Esophagus squamous epithelium (tissue), 5 donors: Measurements from ENCODE around the gene CD300LG. TPM values are rescaled to one million over a fixed set of nuclear protein-coding genes. Genes with fewer than 3 reads are reported as not detected.
A peak's percentile ranks its signal among the peaks of the same experiment; 100 is the strongest.
"Not testable (repeated sequence)": the region's sequence is repeated elsewhere in the genome, so short reads cannot be mapped to it uniquely, and the experiment has no call there.

Experiments used
- DNase-seq: peaks from one replicate; lab custom pipeline; 2025; lab: John Stamatoyannopoulos, UW
- H3K27ac ChIP-seq, 4 donors: fragments of 200-600 bp; sonication (generic); one replicate each; pipeline ENCODE4 v1.5.1; 2016 to 2019; ENCODE audit warnings: mild to moderate bottlenecking in 1 of 4
- H3K27me3 ChIP-seq, 4 donors: fragments of 200-600 bp; sonication (generic); 1 replicate in 3 of 4; 2 replicates in 1 of 4; pipeline versions ENCODE4 v1.5.1 to v1.6.0; 2017 to 2021; ENCODE audit warnings: antibody characterized with exemption in 1 of 4
- H3K36me3 ChIP-seq, 3 donors: fragments of 200-600 bp; sonication (generic); one replicate each; pipeline ENCODE4 v1.5.1; 2016 to 2019
- H3K4me1 ChIP-seq, 3 donors: fragments of 200-600 bp; sonication (generic); one replicate each; pipeline ENCODE4 v1.5.1; 2017 to 2019
- H3K4me3 ChIP-seq, 4 donors: fragments of 200-600 bp; sonication (generic); 1 replicate in 3 of 4; 2 replicates in 1 of 4; pipeline ENCODE4 v1.5.1; 2016 to 2019; ENCODE audit warnings: mild to moderate bottlenecking in 2 of 4, moderate library complexity in 1 of 4
- H3K9me3 ChIP-seq, 3 donors: fragments of 200-600 bp; sonication (generic); one replicate each; pipeline ENCODE4 v1.5.1; 2016 to 2019
- POLR2A ChIP-seq, 4 donors: fragments of 450-650 bp; IDR thresholded peaks; one replicate each; pipeline ENCODE4 v1.6.1; 2017; ENCODE audit warnings: antibody characterized with exemption in 4 of 4, mild to moderate bottlenecking in 4 of 4, moderate library complexity in 3 of 4
- WGBS, 2 donors: methylation state at CpG; one replicate each; pipeline ENCODE4 v1.1.5; 2018; 5-methylcytosine and 5-hydroxymethylcytosine counted together
- intact Hi-C: fragments of 100-400 bp; cut with DNase I; formaldehyde crosslinking; loops from one replicate; pipeline ENCODE4 v1.15.0; 2022
- total RNA-seq, 4 donors: library from RNA; depleted of rRNA; stranded (reverse); fragments of >200 nt; gene quantifications; one replicate each; pipeline ENCODE4 v1.1.0, GENCODE V29; 2016
- TF ChIP-seq, protein P1 (sequence below), 6 experiments: fragments of 450-650 bp in 4 of 6; fragments of 200-600 bp in 2 of 6; sonication (generic) in 2 of 6; IDR thresholded peaks; one replicate each; pipeline ENCODE4 v1.5.1; 2016 to 2019; ENCODE audit warnings: antibody characterized with exemption in 6 of 6, mild to moderate bottlenecking in 4 of 6, moderate library complexity in 4 of 6
- donor health status: DM: yes; HTN: yes; CAD: no.

The CD300LG gene
- total RNA-seq, 4 donors from 2014 or later = 0.30 to 2.3 (median 0.94) TPM

DNA sequence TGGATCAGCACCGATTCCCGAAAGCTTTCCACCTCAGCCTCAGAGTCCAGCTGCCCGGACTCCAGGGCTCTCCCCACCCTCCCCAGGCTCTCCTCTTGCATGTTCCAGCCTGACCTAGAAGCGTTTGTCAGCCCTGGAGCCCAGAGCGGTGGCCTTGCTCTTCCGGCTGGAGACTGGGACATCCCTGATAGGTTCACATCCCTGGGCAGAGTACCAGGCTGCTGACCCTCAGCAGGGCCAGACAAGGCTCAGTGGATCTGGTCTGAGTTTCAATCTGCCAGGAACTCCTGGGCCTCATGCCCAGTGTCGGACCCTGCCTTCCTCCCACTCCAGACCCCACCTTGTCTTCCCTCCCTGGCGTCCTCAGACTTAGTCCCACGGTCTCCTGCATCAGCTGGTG is 15.0 kb downstream of the CD300LG start:
- Histone ChIP-seq H3K4me3 (no peak overlapping the region), H3K4me1 (peaks cover 0 to 22% (median 6%) of the 10 kb centered on the region in 3 donors), H3K9me3 (no peaks in the 10 kb centered on the region), H3K36me3 (no peaks in the 10 kb centered on the region), H3K27ac (peak overlapping the region in 2 of 4 donors; percentile 35 to 39), H3K27me3 (peaks cover 0 to 18% (median 0%) of the 10 kb centered on the region in 4 donors)
- no peak for DNase-seq
- TF ChIP-seq POLR2A (IDR thresholded peaks at IDR 0.05) = no peak
- WGBS, 2 donors = 79 to 96% methylated on average over 4 to 9 of the region's 9 CpGs
- intact Hi-C loops = no loop called here

DNA sequence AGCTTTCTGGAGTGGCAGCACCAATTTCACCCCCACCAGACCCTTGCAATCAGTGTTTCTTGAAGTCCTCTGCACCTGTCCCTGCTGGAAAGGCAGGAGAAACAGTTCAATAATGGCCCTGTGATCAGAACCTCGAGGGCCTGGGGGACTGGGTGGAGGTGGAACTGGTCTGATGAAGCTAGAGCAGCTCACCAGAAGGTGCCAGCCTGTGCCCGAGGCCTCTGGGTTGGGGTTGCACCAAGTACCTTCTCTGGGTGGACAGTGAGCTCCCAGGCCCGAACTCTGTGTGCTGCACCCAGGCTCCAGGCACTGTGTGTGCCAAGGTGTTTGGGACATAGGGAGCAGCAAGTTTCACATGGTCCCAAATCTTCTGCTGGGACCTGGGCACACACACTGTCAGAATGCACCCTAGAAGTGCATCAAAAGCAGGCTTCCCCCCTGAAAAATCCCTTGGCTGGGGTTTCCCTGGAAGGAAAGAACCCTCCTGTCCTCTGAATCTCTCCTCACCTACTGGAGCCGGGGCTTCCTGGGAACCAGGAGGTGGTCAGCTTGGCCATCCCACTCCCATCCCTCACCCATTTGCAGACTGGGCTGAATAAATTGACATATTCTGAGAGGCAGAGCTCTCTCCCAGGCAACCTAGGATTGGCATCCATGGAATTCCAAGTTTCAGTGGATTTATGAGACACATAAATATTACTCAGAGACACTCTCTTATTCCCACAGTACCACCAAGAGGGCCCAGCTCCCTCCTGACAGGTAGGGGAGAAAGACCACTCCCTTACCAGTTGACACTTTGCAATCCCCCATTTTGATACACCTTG is 17.4 kb downstream of the CD300LG start:
- Histone ChIP-seq H3K9me3 (no peaks in the 10 kb centered on the region), H3K27me3 (peaks cover 0 to 7% (median 0%) of the 10 kb centered on the region in 4 donors), H3K4me3 (no peak overlapping the region), H3K27ac (no peak overlapping the region), H3K36me3 (no peaks in the 10 kb centered on the region), H3K4me1 (peaks cover 0 to 22% (median 6%) of the 10 kb centered on the region in 3 donors)
- DNase-seq = no peak
- 58% methylated on average over 3 of the region's 4 CpGs; no CpG with 5 or more reads in 1 of the 2 donors for WGBS, 2 donors
- TF ChIP-seq POLR2A (IDR thresholded peaks at IDR 0.05) = no peak
- TF ChIP-seq, protein P1, sequence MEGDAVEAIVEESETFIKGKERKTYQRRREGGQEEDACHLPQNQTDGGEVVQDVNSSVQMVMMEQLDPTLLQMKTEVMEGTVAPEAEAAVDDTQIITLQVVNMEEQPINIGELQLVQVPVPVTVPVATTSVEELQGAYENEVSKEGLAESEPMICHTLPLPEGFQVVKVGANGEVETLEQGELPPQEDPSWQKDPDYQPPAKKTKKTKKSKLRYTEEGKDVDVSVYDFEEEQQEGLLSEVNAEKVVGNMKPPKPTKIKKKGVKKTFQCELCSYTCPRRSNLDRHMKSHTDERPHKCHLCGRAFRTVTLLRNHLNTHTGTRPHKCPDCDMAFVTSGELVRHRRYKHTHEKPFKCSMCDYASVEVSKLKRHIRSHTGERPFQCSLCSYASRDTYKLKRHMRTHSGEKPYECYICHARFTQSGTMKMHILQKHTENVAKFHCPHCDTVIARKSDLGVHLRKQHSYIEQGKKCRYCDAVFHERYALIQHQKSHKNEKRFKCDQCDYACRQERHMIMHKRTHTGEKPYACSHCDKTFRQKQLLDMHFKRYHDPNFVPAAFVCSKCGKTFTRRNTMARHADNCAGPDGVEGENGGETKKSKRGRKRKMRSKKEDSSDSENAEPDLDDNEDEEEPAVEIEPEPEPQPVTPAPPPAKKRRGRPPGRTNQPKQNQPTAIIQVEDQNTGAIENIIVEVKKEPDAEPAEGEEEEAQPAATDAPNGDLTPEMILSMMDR (IDR thresholded peaks at IDR 0.05) = no peak
- intact Hi-C loops = no loop called here

DNA sequence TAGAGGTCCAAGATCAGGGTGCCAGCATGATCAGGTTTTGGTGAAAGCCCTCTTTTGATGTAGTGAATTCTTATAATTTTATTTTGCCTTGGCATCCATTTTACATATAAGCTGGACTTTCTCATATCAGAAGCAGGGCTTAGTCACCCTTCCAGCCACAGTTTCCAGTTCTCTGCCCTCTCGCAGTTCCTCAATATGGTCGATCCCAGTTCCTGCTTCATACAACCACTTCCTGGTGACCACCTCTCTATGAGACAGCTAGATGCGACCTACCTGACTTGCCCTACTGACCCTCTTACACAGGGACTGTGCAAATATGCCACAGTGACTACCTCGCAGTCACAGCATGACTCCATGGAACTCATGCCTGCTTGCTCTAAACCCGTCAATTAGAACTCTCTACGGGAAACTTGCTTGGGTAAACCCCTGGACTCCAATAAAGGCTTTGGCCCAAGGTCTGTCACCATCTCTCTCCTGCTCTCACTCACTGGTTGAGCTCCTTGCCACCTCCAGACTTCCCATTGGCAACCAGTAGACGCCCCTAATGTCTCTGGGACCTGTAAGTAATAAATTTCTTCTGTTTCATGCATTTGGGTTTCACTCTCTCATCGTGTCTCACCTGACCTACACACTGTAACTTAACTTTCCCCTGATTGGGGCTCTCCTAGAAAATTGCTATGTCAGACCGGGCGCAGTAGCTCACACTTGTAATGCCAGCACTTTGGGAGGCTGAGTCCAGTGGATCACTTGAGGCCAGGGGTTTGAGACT is 21.4 kb downstream of the CD300LG start:
- Histone ChIP-seq H3K27me3 (peaks cover 0 to 17% (median 0%) of the 10 kb centered on the region in 4 donors), H3K36me3 (no peaks in the 10 kb centered on the region), H3K27ac (no peak overlapping the region), H3K4me3 (no peak overlapping the region), H3K4me1 (peaks cover 0 to 10% (median 4%) of the 10 kb centered on the region in 3 donors), H3K9me3 (no peaks in the 10 kb centered on the region)
- intact Hi-C loops = no loop called here
- 80 to 86% methylated on average over 8 to 10 of the region's 10 CpGs for WGBS, 2 donors
- TF ChIP-seq, protein P1 (IDR thresholded peaks at IDR 0.05) = no peak
- no peak for TF ChIP-seq POLR2A (IDR thresholded peaks at IDR 0.05)
- DNase-seq = no peak

DNA sequence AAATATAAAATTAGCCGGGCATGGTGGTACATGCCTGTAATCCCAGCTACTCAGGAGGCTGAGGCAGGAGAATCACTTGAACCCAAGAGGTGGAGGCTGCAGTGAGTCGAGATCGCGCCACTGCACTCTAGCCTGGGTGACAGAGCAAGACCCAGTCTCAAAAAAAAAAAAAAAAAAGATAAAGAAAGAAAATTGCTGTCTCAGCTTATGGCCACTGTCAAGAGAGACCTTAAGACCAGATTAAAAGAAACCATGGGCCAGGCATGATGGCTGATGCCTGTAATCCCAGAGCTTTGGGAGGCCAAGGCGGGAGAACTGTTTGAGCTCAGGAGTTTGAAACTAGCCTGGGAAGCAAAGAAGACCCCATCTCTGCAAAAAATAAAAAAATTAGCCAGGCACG is 22.1 kb downstream of the CD300LG start:
- H3K9me3 ChIP-seq, intact Hi-C loops, H3K4me3 ChIP-seq, H3K27ac ChIP-seq, H3K36me3 ChIP-seq, DNase-seq: not testable (repeated sequence)
- WGBS, 2 donors = 68 to 69% methylated on average over 5 to 6 of the region's 6 CpGs
- H3K27me3 ChIP-seq = peaks cover 0 to 17% (median 0%) of the 10 kb centered on the region in 4 donors
- H3K4me1 ChIP-seq = peaks cover 0 to 10% (median 4%) of the 10 kb centered on the region in 3 donors

DNA sequence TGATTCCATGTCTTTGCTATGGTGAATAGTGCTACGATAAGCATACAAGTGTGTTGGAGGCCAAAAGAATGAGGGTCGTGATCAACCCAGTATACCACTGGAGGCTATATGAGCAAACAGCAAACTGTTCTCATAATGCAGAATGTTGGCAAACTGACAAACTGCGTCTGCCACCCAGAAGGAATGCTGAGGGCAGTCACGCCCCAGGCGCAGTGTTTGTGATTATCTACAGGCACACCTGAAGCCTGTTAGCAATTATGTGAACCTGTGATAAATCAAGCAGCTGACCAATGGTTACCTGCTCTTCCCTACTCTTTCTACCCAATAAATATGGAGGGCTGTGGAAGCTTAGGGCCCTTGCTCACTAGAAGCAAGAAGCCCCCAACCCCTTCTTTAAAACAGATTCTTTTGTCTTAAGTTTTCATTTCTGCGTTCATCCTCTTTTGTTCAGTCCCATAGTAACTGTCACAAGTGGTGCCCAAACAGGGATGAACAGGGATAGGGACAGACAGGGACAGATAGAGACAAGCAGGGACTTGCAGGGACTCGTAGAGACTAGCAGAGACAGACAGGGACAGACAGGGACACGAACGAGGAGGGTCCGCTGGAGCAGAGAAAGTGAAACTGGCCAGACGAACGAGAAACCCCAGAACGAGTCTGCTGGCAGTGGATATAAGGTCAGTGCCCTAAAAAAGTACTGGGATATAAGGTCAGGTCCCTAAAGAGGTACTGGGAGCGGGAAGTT is 25.1 kb downstream of the CD300LG start:
- 29 to 57% methylated on average over 13 of the region's 14 CpGs for WGBS, 2 donors
- no peaks in the 10 kb centered on the region for H3K9me3 ChIP-seq
- H3K4me3 ChIP-seq = peak overlapping the region in 2 of 4 donors; percentile 15 to 33
- peaks cover 0 to 10% (median 4%) of the 10 kb centered on the region in 3 donors for H3K4me1 ChIP-seq
- TF ChIP-seq POLR2A (IDR thresholded peaks at IDR 0.05) = no peak
- TF ChIP-seq, protein P1 (IDR thresholded peaks at IDR 0.05) = no peak
- no peak for DNase-seq
- H3K27ac ChIP-seq = no peak overlapping the region
- peaks cover 0 to 17% (median 0%) of the 10 kb centered on the region in 4 donors for H3K27me3 ChIP-seq
- intact Hi-C loops = no loop called here
- H3K36me3 ChIP-seq = no peaks in the 10 kb centered on the region
